ENCODE results near the gene ZFP1.
A peak's percentile ranks its signal among the peaks of the same experiment; 100 is the strongest.

Gene ZFP1

DNA sequence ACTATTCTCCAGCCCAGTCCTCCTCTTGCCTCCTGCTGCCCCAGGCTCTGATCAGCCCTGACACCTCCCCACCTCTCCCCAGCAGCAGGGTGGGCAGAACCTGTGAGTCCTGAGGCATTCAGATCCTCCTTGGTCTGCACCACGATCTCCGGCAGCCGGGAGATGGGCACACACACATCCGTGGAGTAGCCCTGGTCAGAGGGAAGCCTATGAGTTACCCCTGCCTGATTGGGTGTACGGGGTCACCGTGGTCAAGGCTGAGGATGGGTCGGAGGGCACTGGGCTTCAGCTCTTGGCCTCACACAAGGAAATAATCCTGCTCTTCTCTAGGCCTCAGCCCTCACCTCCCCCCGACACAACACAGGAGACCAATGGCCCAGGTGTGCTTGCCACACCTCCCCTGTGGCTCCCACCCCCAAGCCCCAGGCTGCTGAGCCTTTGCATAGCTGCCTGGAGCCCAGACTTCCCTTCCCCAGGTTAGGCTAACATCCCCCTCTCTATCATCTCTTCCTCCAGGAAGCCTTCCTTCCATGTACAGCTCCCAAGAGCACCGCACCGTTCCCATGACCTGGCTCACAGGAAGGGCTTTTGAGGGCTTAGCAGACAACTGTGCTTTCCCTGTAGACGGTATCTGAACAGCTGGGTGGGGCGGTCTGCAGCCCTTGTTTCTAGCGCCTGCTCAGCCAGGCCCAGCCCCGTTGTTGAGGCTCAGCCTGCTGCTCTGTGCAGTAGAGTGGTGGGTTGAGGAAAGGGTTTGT is 35.4 kb upstream of the ZFP1 start:
- no peak for DNase-seq (ENCODE audit: low spot score)
- CTCF ChIA-PET: interaction anchor here (0.6 to 6.7 kb wide), 3 partner anchors 14 to 114 kb away, joined by 3 to 71 read pairs (median 3); partner anchors contain the start of gene ZNRF1
- TF ChIP-seq, protein P1, sequence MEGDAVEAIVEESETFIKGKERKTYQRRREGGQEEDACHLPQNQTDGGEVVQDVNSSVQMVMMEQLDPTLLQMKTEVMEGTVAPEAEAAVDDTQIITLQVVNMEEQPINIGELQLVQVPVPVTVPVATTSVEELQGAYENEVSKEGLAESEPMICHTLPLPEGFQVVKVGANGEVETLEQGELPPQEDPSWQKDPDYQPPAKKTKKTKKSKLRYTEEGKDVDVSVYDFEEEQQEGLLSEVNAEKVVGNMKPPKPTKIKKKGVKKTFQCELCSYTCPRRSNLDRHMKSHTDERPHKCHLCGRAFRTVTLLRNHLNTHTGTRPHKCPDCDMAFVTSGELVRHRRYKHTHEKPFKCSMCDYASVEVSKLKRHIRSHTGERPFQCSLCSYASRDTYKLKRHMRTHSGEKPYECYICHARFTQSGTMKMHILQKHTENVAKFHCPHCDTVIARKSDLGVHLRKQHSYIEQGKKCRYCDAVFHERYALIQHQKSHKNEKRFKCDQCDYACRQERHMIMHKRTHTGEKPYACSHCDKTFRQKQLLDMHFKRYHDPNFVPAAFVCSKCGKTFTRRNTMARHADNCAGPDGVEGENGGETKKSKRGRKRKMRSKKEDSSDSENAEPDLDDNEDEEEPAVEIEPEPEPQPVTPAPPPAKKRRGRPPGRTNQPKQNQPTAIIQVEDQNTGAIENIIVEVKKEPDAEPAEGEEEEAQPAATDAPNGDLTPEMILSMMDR (conservative IDR thresholded peaks at IDR 0.05; ENCODE audit: low read depth): no peak
- POLR2A ChIA-PET (ENCODE audit: low non-redundant PET): no interaction called here
- 0 out of 2 replicates have a peak overlapping the region, but pooled peaks have one; percentile 4 for H3K27ac ChIP-seq

DNA sequence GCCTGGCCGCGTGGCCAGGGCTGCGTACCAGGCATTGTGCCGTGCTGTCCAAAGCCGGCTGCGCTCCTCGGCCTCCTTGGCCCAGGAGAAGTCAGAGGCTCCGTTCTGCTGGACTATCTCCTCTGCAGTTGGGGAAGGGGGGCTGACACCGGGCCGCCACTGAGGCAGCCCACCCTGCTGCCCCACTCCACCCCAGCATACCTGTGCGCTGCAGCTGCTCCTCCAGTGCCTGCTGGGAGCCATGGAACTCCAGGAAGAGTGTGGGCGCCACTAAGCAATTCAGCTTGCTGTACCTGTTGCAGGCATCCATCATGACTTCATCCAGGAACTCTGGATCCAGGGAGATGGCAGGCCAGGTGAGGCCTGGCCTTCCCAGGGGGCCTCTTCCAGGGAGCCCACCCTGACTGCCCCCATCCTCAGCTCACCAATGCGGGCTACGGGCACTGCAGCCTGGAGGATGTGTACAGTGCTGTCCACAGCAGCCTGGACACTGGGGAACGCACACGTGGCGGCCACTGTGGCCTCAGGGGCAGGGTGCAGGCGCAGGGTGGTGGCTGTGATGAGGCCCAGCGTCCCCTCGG is 34.7 kb upstream of the ZFP1 start:
- no peak for DNase-seq (ENCODE audit: low spot score)
- POLR2A ChIA-PET (ENCODE audit: low non-redundant PET): no interaction called here
- TF ChIP-seq, protein P1 (conservative IDR thresholded peaks at IDR 0.05; ENCODE audit: low read depth): no peak
- H3K27ac ChIP-seq: 0 out of 2 replicates have a peak overlapping the region, but pooled peaks have one; percentile 4
- CTCF ChIA-PET: interaction anchor here (0.6 to 6.7 kb wide), 4 partner anchors 15 to 1734 kb away, joined by 3 to 71 read pairs (median 3); partner anchors contain the start of gene ZNRF1

DNA sequence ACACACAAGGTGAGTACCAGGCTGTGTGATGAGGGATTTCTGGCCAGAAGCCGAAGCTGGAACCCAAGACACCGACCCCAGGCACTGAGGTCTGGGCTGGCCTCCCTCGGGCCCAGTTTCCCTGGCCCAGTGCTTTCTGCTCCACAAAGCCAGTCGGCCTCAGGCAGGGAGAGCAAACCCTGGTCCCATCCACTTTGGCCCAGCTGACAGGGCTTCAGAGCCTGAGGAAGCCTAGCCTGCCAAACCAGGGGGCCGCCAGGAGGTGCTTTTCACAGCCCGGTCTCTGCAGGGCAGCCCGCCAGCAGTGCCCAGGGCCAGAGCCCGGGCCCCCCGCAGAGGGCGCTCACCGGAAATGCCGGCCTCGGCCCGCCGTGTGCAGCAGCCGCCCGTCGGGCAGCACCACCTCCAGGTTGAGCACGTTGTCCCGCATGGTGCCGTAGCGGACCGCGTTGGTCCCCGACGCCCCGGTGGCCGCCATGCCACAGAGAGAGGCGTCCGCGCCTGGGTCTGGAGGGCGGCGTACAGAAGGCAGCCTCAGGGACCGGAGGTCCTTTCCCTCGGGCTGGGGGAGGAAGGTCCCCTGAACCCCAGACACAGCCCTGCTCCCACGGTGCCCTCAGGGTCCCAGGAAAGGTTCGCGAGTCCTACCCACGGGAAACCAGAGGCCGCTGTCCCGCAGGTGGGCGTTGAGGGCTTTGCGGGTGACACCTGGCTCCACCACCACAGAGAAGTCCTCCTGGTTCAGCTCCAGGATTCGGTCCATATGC is 34.0 kb upstream of the ZFP1 start:
- DNase-seq (ENCODE audit: low spot score): no peak
- POLR2A ChIA-PET (ENCODE audit: low non-redundant PET): no interaction called here
- TF ChIP-seq, protein P1 (conservative IDR thresholded peaks at IDR 0.05; ENCODE audit: low read depth): no peak
- no peak overlapping the region for H3K27ac ChIP-seq
- CTCF ChIA-PET: interaction anchor here (0.6 to 6.7 kb wide), 2 partner anchors 116 to 1733 kb away, joined by 3 to 71 read pairs; partner anchors contain the start of gene ZNRF1

DNA sequence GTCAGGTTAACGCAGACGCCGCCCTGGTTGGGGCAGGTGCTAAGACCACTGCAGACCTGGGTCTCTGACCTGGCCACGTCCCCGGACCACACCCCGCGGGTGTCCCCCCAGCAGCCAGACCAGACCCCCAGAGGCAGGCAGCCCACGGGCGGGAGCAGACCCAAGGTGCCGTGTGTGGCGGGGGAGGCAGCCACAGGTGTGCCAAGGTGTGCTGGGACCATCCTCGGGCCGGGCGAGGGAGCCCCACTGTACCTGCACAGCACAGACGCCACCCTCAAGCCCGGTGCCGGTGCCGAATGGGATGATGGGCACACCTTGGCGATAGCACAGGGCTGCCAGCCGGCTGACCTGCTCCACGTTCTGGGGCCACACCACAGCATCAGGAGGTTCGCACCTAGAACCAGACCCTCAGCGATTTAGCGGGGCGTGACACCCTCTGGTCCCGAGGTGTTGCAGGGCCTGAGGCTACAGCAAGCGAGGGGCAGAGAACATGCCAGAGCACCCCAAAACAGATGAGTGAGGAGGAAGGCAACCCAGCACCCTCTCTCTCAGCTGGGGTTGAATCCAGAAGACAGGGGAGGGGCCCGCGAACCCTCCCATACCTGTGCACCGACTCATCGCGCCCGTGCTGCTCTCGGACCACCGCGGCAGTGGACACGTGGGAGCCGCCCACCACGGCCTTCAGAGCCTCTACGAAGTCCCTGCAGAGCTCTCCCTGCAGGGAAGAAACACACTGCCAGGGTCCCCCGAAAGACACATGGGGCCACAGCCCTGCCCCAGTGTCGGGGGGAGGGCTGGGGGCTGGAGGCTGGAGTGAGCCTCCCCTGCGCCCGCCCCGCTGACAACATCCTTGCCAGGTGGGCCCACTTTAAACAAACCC is 33.1 kb upstream of the ZFP1 start:
- DNase-seq (ENCODE audit: low spot score): no peak
- CTCF ChIA-PET: no interaction called here
- POLR2A ChIA-PET (ENCODE audit: low non-redundant PET): no interaction called here
- peak overlapping the region; percentile 41; the same call in 1 of the 2 replicates for H3K27ac ChIP-seq
- TF ChIP-seq, protein P1 (conservative IDR thresholded peaks at IDR 0.05; ENCODE audit: low read depth): no peak

DNA sequence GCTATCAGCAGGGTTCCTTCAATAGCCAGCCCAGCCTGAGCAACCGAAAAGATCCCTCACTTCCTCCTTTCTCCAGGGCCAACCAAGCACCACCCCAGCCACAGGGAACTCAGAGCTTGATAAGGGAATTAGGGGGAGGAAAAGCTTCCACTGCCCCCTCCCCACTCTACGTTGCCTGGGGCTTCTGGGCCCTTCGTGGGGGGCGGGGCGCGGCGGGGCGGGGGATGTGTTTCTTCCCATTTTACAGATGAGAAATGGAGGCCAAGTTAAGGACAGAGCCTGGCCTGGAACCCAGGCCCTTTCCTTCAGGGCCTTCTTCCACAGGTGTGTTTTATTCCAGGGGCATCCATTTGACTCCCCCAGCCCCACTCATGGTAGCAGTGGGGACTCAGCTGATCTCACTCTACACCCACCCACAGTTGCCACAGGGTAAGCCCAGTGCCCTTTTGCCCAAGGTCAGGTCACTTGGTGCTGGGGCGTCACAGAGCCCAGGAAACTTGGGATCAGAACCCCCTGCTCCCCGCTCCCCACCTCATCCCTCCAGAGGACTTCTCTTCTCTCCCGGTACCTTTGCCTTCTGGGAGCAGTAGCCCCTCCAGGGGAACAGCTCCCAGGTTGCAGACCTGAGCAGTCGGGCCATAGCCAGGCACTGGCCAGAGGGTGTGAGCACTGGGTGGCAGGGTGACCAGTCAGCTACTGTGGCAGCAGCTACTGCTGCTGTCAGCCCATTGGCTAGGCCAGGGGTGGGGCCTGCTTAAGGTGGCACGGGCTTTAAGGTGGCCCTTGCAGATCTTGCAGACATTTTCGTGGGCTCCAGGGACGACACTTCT is 32.0 kb upstream of the ZFP1 start, which contains the start of gene LDHD:
Gene LDHD, minus strand, starts transcription at position 700 of the 830 bp plus-strand sequence. Its CDS starts 60 bp downstream, at position 640.
- peak within 1 kb of the TSS; percentile 41 for H3K27ac ChIP-seq
- POLR2A ChIA-PET (ENCODE audit: low non-redundant PET): no interaction called here
- CTCF ChIA-PET: interaction anchor here (1.5 kb wide), 1 partner anchor 118 kb away, joined by 5 read pairs; the partner anchor contains the start of gene ZNRF1

More for the DNA sequence above, 32.0 kb upstream of the ZFP1 start, which contains the start of gene LDHD:
- TF ChIP-seq, protein P1 (conservative IDR thresholded peaks at IDR 0.05; ENCODE audit: low read depth): no peak
- peak; percentile 67 for DNase-seq (ENCODE audit: low spot score)
